Activated CD8-positive, alpha-beta T cell treated with anti-CD3 and anti-CD28 coated beads, Interleukin-2, amount 10 ng/mL, durations not matched to agents 7 days and 5 days (primary cell): ENCODE results near the gene WDR1. TPM values are rescaled to one million over a fixed set of nuclear protein-coding genes. Genes with fewer than 3 reads are reported as not detected.

Experiments
- ATAC-seq: fragments of 150-1000 bp; cut with Tn5 transposase; one replicate; pipeline ENCODE4 v1.10.0; 2021; ENCODE audit warnings: moderate library complexity
- CTCF ChIA-PET: fragments of 350-600 bp; sonication (Branson Sonifier 250); formaldehyde crosslinking; loops from one replicate; lab custom pipeline; 2021; ENCODE audit warnings: antibody characterized with exemption; lab: Charles Lee
- POLR2A ChIA-PET: fragments of 350-600 bp; sonication (Branson Sonifier 250); formaldehyde crosslinking; loops from one replicate; lab custom pipeline; 2021; ENCODE audit warnings: antibody characterized with exemption; lab: Charles Lee
- DNase-seq: peaks from one replicate; pipeline ENCODE4 v3.0.0-alpha.2; 2020
- H3K27ac Mint-ChIP-seq: one replicate; pipeline ENCODE4 v1.8.0; 2021; ENCODE audit warnings: mild to moderate bottlenecking, mixed read lengths
- H3K27me3 Mint-ChIP-seq: one replicate; pipeline ENCODE4 v1.8.0; 2021; ENCODE audit warnings: low read depth, mixed read lengths
- H3K36me3 Mint-ChIP-seq: one replicate; pipeline ENCODE4 v1.8.0; 2021; ENCODE audit warnings: low read depth, mixed read lengths
- H3K4me1 Mint-ChIP-seq: one replicate; pipeline ENCODE4 v1.8.0; 2021; ENCODE audit warnings: low read depth, mixed read lengths
- H3K4me3 Mint-ChIP-seq: one replicate; pipeline ENCODE4 v1.8.0; 2021; ENCODE audit warnings: mild to moderate bottlenecking, mixed read lengths
- H3K9me3 Mint-ChIP-seq: one replicate; pipeline ENCODE4 v1.8.0; 2022; ENCODE audit warnings: mixed read lengths; ENCODE audit not compliant: insufficient read depth
- total RNA-seq, 2 experiments: library from RNA; stranded (reverse); gene quantifications; one replicate each; pipeline ENCODE4 v1.2.3, GENCODE V29; 2021

Gene WDR1
- total RNA-seq, 2 experiments from 2014 or later, result 516 to 550 TPM

- Mint-ChIP-seq H3K27me3 (peaks cover 7% of the 10 kb centered on the region), H3K4me1 (peaks cover 38% of the 10 kb centered on the region), H3K27ac (no peak overlapping the region), H3K36me3 (no peaks in the 10 kb centered on the region), H3K9me3 (no peaks in the 10 kb centered on the region), H3K4me3 (no peak overlapping the region)
- DNase-seq (peak; percentile 59), ATAC-seq (peak; percentile 40)
- ChIA-PET POLR2A (interaction anchor here (3.4 kb wide), 1 partner anchor 40 kb away, joined by 17 read pairs; the partner anchor contains the start of gene WDR1), CTCF (interaction anchor here (0.9 to 5.2 kb wide), 17 partner anchors 8 to 392 kb away, joined by 3 to 97 read pairs (median 5); partner anchors contain the start of gene WDR1)
These were observed 41.1 kb upstream of the WDR1 start for GRCh38 chr4:10157478-10158332.

GRCh38 chr4:10154241-10154640, 37.6 kb upstream of the WDR1 start:
- H3K9me3 Mint-ChIP-seq, result no peaks in the 10 kb centered on the region
- H3K27me3 Mint-ChIP-seq, result peaks cover 15% of the 10 kb centered on the region
- DNase-seq, result no peak
- H3K4me3 Mint-ChIP-seq, result no peak overlapping the region
- no peak for ATAC-seq
- ChIA-PET POLR2A (interaction anchor here (1.0 kb wide), 1 partner anchor 35 kb away, joined by 3 read pairs; no protein-coding TSS in a partner anchor), CTCF (interaction anchor here (1.1 to 2.0 kb wide), 5 partner anchors 14 to 394 kb away, joined by 3 to 5 read pairs (median 4); no protein-coding TSS in a partner anchor)
- peaks cover 8% of the 10 kb centered on the region for H3K4me1 Mint-ChIP-seq
- H3K27ac Mint-ChIP-seq, result no peak overlapping the region
- no peaks in the 10 kb centered on the region for H3K36me3 Mint-ChIP-seq

- peaks cover 16% of the 10 kb centered on the region for H3K27me3 Mint-ChIP-seq
- POLR2A ChIA-PET, result no interaction called here
- no peak for ATAC-seq
- no peak for DNase-seq
- no peaks in the 10 kb centered on the region for H3K9me3 Mint-ChIP-seq
- no peak overlapping the region for H3K27ac Mint-ChIP-seq
- CTCF ChIA-PET, result interaction anchor here (1.0 to 1.7 kb wide), 4 partner anchors 250 to 395 kb away, joined by 3 to 5 read pairs (median 3); no protein-coding TSS in a partner anchor
- no peaks in the 10 kb centered on the region for H3K36me3 Mint-ChIP-seq
- H3K4me3 Mint-ChIP-seq, result no peak overlapping the region
- H3K4me1 Mint-ChIP-seq, result peaks cover 4% of the 10 kb centered on the region
These were observed 36.6 kb upstream of the WDR1 start for GRCh38 chr4:10153161-10153560.

- ChIA-PET CTCF (interaction anchor here (1.1 to 1.7 kb wide), 3 partner anchors 8 to 310 kb away, joined by 4 to 6 read pairs (median 4); no protein-coding TSS in a partner anchor), POLR2A (no interaction called here)
- DNase-seq (no peak), ATAC-seq (no peak)
- Mint-ChIP-seq H3K4me3 (no peak overlapping the region), H3K27me3 (peaks cover 16% of the 10 kb centered on the region), H3K27ac (no peak overlapping the region), H3K36me3 (no peaks in the 10 kb centered on the region), H3K4me1 (no peaks in the 10 kb centered on the region), H3K9me3 (no peaks in the 10 kb centered on the region)
These were observed 34.6 kb upstream of the WDR1 start for GRCh38 chr4:10151182-10151581.

GRCh38 chr4:10144966-10145365, 28.4 kb upstream of the WDR1 start:
- ATAC-seq (no peak), DNase-seq (no peak)
- H3K27ac Mint-ChIP-seq, result no peak overlapping the region
- H3K27me3 Mint-ChIP-seq, result peaks cover 12% of the 10 kb centered on the region
- ChIA-PET CTCF (interaction anchor here (0.6 to 1.4 kb wide), 2 partner anchors 15 to 174 kb away, joined by 4 read pairs; no protein-coding TSS in a partner anchor), POLR2A (no interaction called here)
- H3K36me3 Mint-ChIP-seq, result no peaks in the 10 kb centered on the region
- H3K4me3 Mint-ChIP-seq, result no peak overlapping the region
- H3K9me3 Mint-ChIP-seq, result no peaks in the 10 kb centered on the region
- H3K4me1 Mint-ChIP-seq, result no peaks in the 10 kb centered on the region

GRCh38 chr4:10144479-10144878, 27.9 kb upstream of the WDR1 start:
- ATAC-seq (no peak), DNase-seq (no peak)
- no peaks in the 10 kb centered on the region for H3K36me3 Mint-ChIP-seq
- ChIA-PET CTCF (interaction anchor here (1.4 kb wide), 1 partner anchor 14 kb away, joined by 4 read pairs; no protein-coding TSS in a partner anchor), POLR2A (no interaction called here)
- no peak overlapping the region for H3K4me3 Mint-ChIP-seq
- peaks cover 12% of the 10 kb centered on the region for H3K27me3 Mint-ChIP-seq
- H3K4me1 Mint-ChIP-seq, result no peaks in the 10 kb centered on the region
- H3K9me3 Mint-ChIP-seq, result no peaks in the 10 kb centered on the region
- H3K27ac Mint-ChIP-seq, result no peak overlapping the region

- Mint-ChIP-seq H3K4me3 (no peak overlapping the region), H3K27ac (no peak overlapping the region), H3K36me3 (no peaks in the 10 kb centered on the region), H3K4me1 (no peaks in the 10 kb centered on the region), H3K27me3 (peaks cover 11% of the 10 kb centered on the region), H3K9me3 (no peaks in the 10 kb centered on the region)
- no peak for DNase-seq
- no peak for ATAC-seq
- POLR2A ChIA-PET, result no interaction called here
- CTCF ChIA-PET, result no interaction called here
These were observed 26.6 kb upstream of the WDR1 start for GRCh38 chr4:10143171-10143570.

- Mint-ChIP-seq H3K4me3 (no peak overlapping the region), H3K27ac (no peak overlapping the region), H3K4me1 (no peaks in the 10 kb centered on the region), H3K36me3 (no peaks in the 10 kb centered on the region), H3K27me3 (peaks cover 11% of the 10 kb centered on the region), H3K9me3 (no peaks in the 10 kb centered on the region)
- DNase-seq, result no peak
- ATAC-seq, result no peak
- POLR2A ChIA-PET, result no interaction called here
- CTCF ChIA-PET, result interaction anchor here (0.9 kb wide), 1 partner anchor 18 kb away, joined by 3 read pairs; no protein-coding TSS in a partner anchor
These were observed 24.5 kb upstream of the WDR1 start for GRCh38 chr4:10140866-10141759.

GRCh38 chr4:10139518-10139917, 22.9 kb upstream of the WDR1 start:
- CTCF ChIA-PET, result no interaction called here
- POLR2A ChIA-PET, result interaction anchor here (1.4 kb wide), 1 partner anchor 22 kb away, joined by 4 read pairs; the partner anchor contains the start of gene WDR1
- Mint-ChIP-seq H3K36me3 (no peaks in the 10 kb centered on the region), H3K27ac (no peak overlapping the region), H3K9me3 (no peaks in the 10 kb centered on the region), H3K4me3 (no peak overlapping the region), H3K27me3 (peaks cover 9% of the 10 kb centered on the region), H3K4me1 (no peaks in the 10 kb centered on the region)
- DNase-seq, result no peak
- ATAC-seq, result no peak

GRCh38 chr4:10135260-10135659, 18.7 kb upstream of the WDR1 start:
- DNase-seq (no peak), ATAC-seq (no peak)
- Mint-ChIP-seq H3K4me3 (no peak overlapping the region), H3K4me1 (no peaks in the 10 kb centered on the region), H3K9me3 (no peaks in the 10 kb centered on the region), H3K27ac (no peak overlapping the region), H3K36me3 (no peaks in the 10 kb centered on the region), H3K27me3 (no peaks in the 10 kb centered on the region)
- ChIA-PET POLR2A (interaction anchor here (1.9 kb wide), 1 partner anchor 17 kb away, joined by 11 read pairs; no protein-coding TSS in a partner anchor), CTCF (interaction anchor here (1.4 kb wide), 1 partner anchor 12 kb away, joined by 5 read pairs; no protein-coding TSS in a partner anchor)

GRCh38 chr4:10134141-10134540, 17.5 kb upstream of the WDR1 start:
- Mint-ChIP-seq H3K4me1 (no peaks in the 10 kb centered on the region), H3K4me3 (no peak overlapping the region), H3K27ac (no peak overlapping the region), H3K9me3 (no peaks in the 10 kb centered on the region), H3K27me3 (no peaks in the 10 kb centered on the region), H3K36me3 (no peaks in the 10 kb centered on the region)
- DNase-seq (no peak), ATAC-seq (no peak)
- ChIA-PET POLR2A (no interaction called here), CTCF (no interaction called here)
